ENCODE results near the gene KRT9. TPM values are rescaled to one million over a fixed set of nuclear protein-coding genes. Genes with fewer than 3 reads are reported as not detected.
"Not testable (repeated sequence)": the region's sequence is repeated elsewhere in the genome, so short reads cannot be mapped to it uniquely, and the experiment has no call there.

The KRT9 gene
- total RNA-seq, 1 donor from 2014 or later, result not detected

DNA sequence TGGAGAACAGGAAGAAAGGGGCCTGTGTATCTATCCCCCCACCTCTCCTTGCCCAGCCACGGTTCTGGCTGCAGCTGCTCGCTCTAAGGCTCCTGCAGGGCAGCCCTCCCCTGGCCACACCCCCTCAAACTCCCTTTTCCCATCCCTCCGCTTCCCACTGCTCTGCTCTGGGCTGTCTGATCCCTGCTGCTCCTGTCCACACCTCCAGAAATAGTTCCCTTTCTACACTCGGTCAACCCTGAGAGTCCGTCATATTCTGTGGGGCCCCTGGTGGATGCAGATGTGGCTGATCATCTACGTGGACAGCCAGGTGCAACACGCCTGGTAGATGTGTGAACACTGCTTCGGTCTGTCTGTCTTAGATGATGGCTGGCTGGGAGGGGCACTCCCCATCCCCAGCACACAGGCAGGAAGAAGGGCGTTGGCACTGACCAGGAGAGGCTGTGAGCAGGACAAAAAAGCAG lies 24.4 kb downstream of the KRT9 start:
- Histone ChIP-seq H3K27me3 (ENCODE audit: control insufficient read depth in 3 of 3, insufficient read depth in 3 of 3, low read length in 3 of 3) (peaks cover 0 to 17% (median 5%) of the 10 kb centered on the region in 3 donors), H3K9ac (ENCODE audit: low read depth in 1 of 3, low read length in 3 of 3) (peak overlapping the region in 1 of 3 donors; percentile 8), H3K9me3 (ENCODE audit: control insufficient read depth in 3 of 3, low read length in 3 of 3) (peaks cover 0 to 4% (median 2%) of the 10 kb centered on the region in 3 donors), H3K4me1 (ENCODE audit: control insufficient read depth in 3 of 3, insufficient read depth in 3 of 3, low read length in 3 of 3) (peaks cover 8 to 18% (median 14%) of the 10 kb centered on the region in 3 donors), H3K36me3 (ENCODE audit: control insufficient read depth in 3 of 3, insufficient read depth in 3 of 3, low read length in 3 of 3) (no peaks in the 10 kb centered on the region), H3K4me3 (ENCODE audit: low read length in 3 of 3) (no peak overlapping the region), H3K27ac (ENCODE audit: low read depth, low read length) (no peak overlapping the region)

DNA sequence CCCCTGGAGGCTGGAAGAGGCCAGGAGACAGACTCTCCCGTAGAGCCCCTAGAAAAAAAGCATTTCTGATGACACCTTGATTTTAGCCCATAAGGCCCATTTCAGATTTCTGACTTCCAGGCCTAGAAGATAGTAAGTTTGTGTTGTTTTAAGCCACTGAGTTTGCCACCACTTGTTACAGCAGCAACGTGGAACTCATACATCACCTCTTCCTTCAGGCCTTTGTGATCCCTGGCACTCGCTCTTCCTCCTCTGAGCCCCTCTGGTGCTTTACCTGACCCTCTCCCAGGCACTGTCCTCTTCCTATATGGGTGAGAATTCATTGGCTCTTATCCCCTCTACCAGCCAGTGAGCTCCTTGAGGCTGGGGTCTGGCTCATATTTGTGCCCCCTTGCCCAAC lies 25.0 kb downstream of the KRT9 start:
- H3K4me3 ChIP-seq (ENCODE audit: low read length in 3 of 3), result no peak overlapping the region
- H3K36me3 ChIP-seq (ENCODE audit: control insufficient read depth in 3 of 3, insufficient read depth in 3 of 3, low read length in 3 of 3), result no peaks in the 10 kb centered on the region
- H3K27me3 ChIP-seq (ENCODE audit: control insufficient read depth in 3 of 3, insufficient read depth in 3 of 3, low read length in 3 of 3), result peaks cover 0 to 17% (median 2%) of the 10 kb centered on the region in 3 donors
- no peak overlapping the region for H3K9ac ChIP-seq (ENCODE audit: low read depth in 1 of 3, low read length in 3 of 3)
- H3K4me1 ChIP-seq (ENCODE audit: control insufficient read depth in 3 of 3, insufficient read depth in 3 of 3, low read length in 3 of 3), result peaks cover 8 to 18% (median 14%) of the 10 kb centered on the region in 3 donors
- H3K27ac ChIP-seq (ENCODE audit: low read depth, low read length), result no peak overlapping the region
- H3K9me3 ChIP-seq (ENCODE audit: control insufficient read depth in 3 of 3, low read length in 3 of 3), result peaks cover 0 to 4% (median 2%) of the 10 kb centered on the region in 3 donors

DNA sequence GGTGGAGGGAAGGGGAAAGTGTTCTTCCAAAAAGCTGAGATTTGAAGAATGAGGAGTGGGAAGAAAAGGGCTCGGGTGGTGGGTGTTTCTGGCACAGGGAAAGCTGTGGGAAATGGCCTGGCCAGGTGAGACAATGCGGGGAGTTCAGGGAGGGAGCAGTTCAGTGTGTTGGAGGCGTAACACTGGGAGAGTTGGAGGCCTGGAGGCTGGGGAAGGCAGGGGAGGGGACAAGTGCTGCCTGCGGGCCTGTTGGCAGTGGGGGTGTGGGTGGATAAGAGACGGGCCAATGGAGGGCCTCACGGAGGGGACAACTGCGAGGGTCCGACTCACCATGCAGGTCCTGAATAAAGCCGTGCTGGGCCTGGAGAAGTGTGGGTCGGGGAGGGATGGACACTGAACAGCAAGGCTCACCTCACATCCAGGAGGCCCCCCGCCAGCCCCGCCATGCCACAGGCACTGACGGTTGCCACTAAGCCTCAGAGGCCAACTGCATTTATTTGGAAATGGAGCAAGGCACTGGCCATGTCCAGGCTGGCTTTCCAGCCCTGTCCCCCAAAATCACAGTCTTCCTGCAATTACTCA lies 25.9 kb downstream of the KRT9 start:
- Histone ChIP-seq H3K27ac (ENCODE audit: low read depth, low read length) (no peak overlapping the region), H3K4me1 (ENCODE audit: control insufficient read depth in 3 of 3, insufficient read depth in 3 of 3, low read length in 3 of 3) (peaks cover 8 to 18% (median 14%) of the 10 kb centered on the region in 3 donors), H3K9ac (ENCODE audit: low read depth in 1 of 3, low read length in 3 of 3) (no peak overlapping the region), H3K36me3 (ENCODE audit: control insufficient read depth in 3 of 3, insufficient read depth in 3 of 3, low read length in 3 of 3) (no peaks in the 10 kb centered on the region), H3K27me3 (ENCODE audit: control insufficient read depth in 3 of 3, insufficient read depth in 3 of 3, low read length in 3 of 3) (peaks cover 0 to 17% (median 3%) of the 10 kb centered on the region in 3 donors), H3K4me3 (ENCODE audit: low read length in 3 of 3) (no peak overlapping the region), H3K9me3 (ENCODE audit: control insufficient read depth in 3 of 3, low read length in 3 of 3) (peaks cover 0 to 4% (median 2%) of the 10 kb centered on the region in 3 donors)

DNA sequence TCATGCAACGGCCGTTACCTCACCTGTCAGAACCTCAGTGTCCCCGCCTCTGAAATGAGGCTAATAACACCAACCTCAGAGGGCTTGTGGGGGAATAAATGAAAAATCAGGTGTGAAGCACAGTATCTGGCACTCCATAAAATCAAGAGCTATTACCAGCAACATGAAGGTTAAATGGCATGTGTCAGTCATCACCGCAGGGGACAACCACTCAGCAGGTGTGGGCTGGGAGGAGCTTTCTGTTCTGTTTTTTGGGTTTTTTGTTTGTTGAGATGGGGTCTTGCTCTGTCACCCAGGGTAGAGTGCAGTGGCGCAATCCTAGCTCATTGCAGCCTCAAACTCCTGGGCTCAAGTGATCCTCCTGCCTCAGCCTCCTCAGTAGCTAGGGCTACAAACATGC lies 26.9 kb downstream of the KRT9 start:
- H3K9me3 ChIP-seq (ENCODE audit: control insufficient read depth in 3 of 3, low read length in 3 of 3), result peaks cover 0 to 4% (median 2%) of the 10 kb centered on the region in 3 donors
- H3K9ac ChIP-seq (ENCODE audit: low read depth in 1 of 3, low read length in 3 of 3), result no peak overlapping the region
- peaks cover 0 to 17% (median 5%) of the 10 kb centered on the region in 3 donors for H3K27me3 ChIP-seq (ENCODE audit: control insufficient read depth in 3 of 3, insufficient read depth in 3 of 3, low read length in 3 of 3)
- H3K4me3 ChIP-seq (ENCODE audit: low read length in 3 of 3), result no peak overlapping the region
- peaks cover 8 to 18% (median 14%) of the 10 kb centered on the region in 3 donors for H3K4me1 ChIP-seq (ENCODE audit: control insufficient read depth in 3 of 3, insufficient read depth in 3 of 3, low read length in 3 of 3)
- no peak overlapping the region for H3K27ac ChIP-seq (ENCODE audit: low read depth, low read length)
- no peaks in the 10 kb centered on the region for H3K36me3 ChIP-seq (ENCODE audit: control insufficient read depth in 3 of 3, insufficient read depth in 3 of 3, low read length in 3 of 3)

DNA sequence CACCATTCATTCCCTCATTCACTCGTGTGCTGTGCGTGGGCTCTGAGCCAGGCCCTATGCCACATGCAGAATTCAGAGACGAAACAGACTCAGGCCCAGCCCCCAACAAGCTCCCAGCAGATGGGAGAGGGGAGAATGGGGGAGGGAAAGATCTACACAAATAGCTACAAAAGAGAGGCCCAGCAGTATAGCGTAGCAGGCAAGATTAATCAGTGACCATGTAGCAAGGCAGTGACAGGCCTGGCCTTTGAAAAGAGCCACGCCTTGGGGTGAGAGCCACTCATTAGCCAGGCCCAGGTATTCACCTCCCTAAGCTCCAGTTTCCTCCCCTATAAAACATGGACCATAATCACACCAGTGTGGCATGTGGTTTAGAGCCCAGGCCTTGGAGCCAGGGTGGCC lies 27.4 kb downstream of the KRT9 start:
- H3K36me3 ChIP-seq (ENCODE audit: control insufficient read depth in 3 of 3, insufficient read depth in 3 of 3, low read length in 3 of 3), result no peaks in the 10 kb centered on the region
- no peak overlapping the region for H3K4me3 ChIP-seq (ENCODE audit: low read length in 3 of 3)
- no peak overlapping the region for H3K27ac ChIP-seq (ENCODE audit: low read depth, low read length)
- H3K9me3 ChIP-seq (ENCODE audit: control insufficient read depth in 3 of 3, low read length in 3 of 3), result peaks cover 0 to 4% (median 2%) of the 10 kb centered on the region in 3 donors
- H3K27me3 ChIP-seq (ENCODE audit: control insufficient read depth in 3 of 3, insufficient read depth in 3 of 3, low read length in 3 of 3), result peaks cover 0 to 17% (median 5%) of the 10 kb centered on the region in 3 donors
- H3K4me1 ChIP-seq (ENCODE audit: control insufficient read depth in 3 of 3, insufficient read depth in 3 of 3, low read length in 3 of 3), result peaks cover 8 to 18% (median 14%) of the 10 kb centered on the region in 3 donors
- H3K9ac ChIP-seq (ENCODE audit: low read depth in 1 of 3, low read length in 3 of 3), result no peak overlapping the region

DNA sequence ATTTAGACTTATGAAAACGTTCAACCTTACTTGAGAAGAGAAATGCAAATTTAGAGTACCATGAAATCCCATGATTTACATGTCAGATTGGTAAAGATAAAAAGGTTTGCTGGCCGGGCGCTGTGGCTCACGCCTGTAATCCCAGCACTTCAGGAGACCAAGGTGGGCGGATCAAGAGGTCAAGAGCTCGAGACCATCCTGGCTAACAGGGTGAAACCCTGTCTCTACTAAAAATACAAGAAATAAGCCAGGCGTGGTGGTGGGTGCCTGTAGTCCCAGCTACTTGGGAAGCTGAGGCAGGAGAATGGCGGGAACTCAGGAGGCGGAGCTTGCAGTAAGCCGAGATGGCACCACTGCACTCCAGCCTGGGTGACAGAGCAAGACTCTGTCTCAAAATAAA lies 29.1 kb downstream of the KRT9 start:
- H3K4me1 ChIP-seq (ENCODE audit: control insufficient read depth in 3 of 3, insufficient read depth in 3 of 3, low read length in 3 of 3); H3K36me3 ChIP-seq (ENCODE audit: control insufficient read depth in 3 of 3, insufficient read depth in 3 of 3, low read length in 3 of 3); H3K27ac ChIP-seq (ENCODE audit: low read depth, low read length); H3K4me3 ChIP-seq (ENCODE audit: low read length in 3 of 3); H3K9ac ChIP-seq (ENCODE audit: low read depth in 1 of 3, low read length in 3 of 3); H3K9me3 ChIP-seq (ENCODE audit: control insufficient read depth in 3 of 3, low read length in 3 of 3): not testable (repeated sequence)
- H3K27me3 ChIP-seq (ENCODE audit: control insufficient read depth in 3 of 3, insufficient read depth in 3 of 3, low read length in 3 of 3), result peaks cover 0 to 14% (median 8%) of the 10 kb centered on the region in 3 donors

DNA sequence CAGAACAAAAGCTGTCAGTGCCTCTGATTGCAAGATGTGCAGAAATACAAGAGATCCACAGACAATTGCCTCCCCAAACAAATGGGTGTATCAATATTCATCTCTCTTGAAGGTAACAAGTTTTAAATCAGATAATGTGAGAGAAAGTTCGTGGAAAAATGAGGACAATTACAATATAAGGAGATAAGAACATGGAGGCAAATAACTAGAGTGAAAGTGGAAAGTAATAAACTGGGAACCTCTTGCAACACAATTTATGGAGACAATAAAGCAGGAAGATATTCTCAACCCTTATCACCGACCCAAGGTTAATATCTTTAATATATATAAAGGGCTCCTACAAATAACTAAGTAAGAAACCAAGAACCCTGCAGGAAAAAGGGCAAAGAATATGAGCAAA lies 29.5 kb downstream of the KRT9 start:
- H3K27me3 ChIP-seq (ENCODE audit: control insufficient read depth in 3 of 3, insufficient read depth in 3 of 3, low read length in 3 of 3), result peaks cover 0 to 13% (median 9%) of the 10 kb centered on the region in 3 donors
- no peak overlapping the region for H3K4me3 ChIP-seq (ENCODE audit: low read length in 3 of 3)
- no peak overlapping the region for H3K9ac ChIP-seq (ENCODE audit: low read depth in 1 of 3, low read length in 3 of 3)
- H3K9me3 ChIP-seq (ENCODE audit: control insufficient read depth in 3 of 3, low read length in 3 of 3), result peaks cover 0 to 4% (median 2%) of the 10 kb centered on the region in 3 donors
- no peak overlapping the region for H3K27ac ChIP-seq (ENCODE audit: low read depth, low read length)
- no peaks in the 10 kb centered on the region for H3K36me3 ChIP-seq (ENCODE audit: control insufficient read depth in 3 of 3, insufficient read depth in 3 of 3, low read length in 3 of 3)
- no peaks in the 10 kb centered on the region for H3K4me1 ChIP-seq (ENCODE audit: control insufficient read depth in 3 of 3, insufficient read depth in 3 of 3, low read length in 3 of 3)

DNA sequence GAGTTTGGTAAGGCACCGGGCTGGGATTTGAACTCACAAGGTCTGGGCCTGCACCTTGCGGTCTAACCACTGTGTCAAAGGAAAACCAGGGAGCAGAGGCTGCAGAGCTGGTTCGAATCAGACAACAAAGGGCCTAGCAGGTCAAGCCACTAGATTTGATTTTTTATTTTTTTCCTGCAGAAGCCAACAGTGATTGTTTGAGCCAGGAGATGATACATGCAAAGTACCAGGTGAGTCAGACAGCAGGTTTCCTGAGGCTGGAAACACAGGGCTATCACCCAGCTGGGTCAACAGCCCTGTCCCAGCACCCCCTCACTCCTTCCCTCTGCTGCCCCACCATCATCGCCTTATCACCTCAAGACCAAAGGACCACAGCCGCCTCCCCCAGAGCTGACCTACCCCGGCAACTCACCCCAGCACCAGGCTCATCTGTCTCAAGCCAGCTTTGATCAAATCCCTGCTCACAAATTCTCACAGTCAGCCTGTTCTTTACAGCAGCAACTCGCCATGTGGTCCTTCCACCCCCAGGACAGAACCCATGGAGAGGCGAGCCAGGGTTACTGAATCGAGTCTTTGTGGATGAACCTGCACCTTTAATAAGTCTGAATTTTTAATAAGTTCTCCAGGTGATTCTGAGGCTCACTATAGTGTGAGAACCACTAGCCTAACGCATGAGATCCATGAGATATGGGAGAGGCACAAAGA lies 30.8 kb downstream of the KRT9 start:
- Histone ChIP-seq H3K9ac (ENCODE audit: low read depth in 1 of 3, low read length in 3 of 3) (no peak overlapping the region), H3K27ac (ENCODE audit: low read depth, low read length) (no peak overlapping the region)

DNA sequence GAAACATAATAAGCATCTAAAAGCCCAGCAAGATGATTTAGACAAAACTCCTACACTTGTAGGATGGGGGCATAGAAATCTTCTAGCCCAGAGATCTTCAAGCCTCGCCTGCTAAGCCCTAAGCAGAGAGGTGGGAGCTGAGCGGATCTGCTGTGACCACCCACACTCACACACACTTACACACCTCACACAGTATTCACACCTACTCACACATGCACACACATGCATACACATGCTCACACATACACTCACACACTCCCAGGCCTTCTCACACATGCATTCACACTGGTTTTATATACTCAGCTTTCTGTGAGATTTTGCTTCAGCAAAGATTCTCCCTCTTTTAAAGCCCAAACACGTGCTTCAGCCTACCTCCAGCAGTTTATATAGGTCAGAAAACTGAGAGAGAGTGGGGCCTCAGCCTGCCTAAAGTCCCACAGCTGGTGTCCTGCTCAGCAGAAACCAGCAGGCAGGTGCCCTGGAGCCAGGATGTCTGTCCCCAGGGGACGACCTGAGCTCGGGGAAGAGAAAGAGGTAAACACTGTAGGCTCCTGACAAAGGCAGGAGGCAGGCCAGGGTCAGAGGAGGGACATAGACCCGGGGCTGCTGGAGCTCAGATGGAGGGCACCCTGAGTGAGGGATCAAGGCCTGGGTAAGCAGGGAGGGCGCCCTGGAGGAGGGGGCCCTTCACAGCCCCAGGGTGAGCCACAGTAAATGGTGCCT lies 31.7 kb downstream of the KRT9 start:
- Histone ChIP-seq H3K27ac (ENCODE audit: low read depth, low read length) (no peak overlapping the region), H3K36me3 (ENCODE audit: control insufficient read depth in 3 of 3, insufficient read depth in 3 of 3, low read length in 3 of 3) (no peaks in the 10 kb centered on the region), H3K9ac (ENCODE audit: low read depth in 1 of 3, low read length in 3 of 3) (no peak overlapping the region), H3K27me3 (ENCODE audit: control insufficient read depth in 3 of 3, insufficient read depth in 3 of 3, low read length in 3 of 3) (peaks cover 0 to 27% (median 23%) of the 10 kb centered on the region in 3 donors), H3K4me1 (ENCODE audit: control insufficient read depth in 3 of 3, insufficient read depth in 3 of 3, low read length in 3 of 3) (no peaks in the 10 kb centered on the region), H3K4me3 (ENCODE audit: low read length in 3 of 3) (no peak overlapping the region), H3K9me3 (ENCODE audit: control insufficient read depth in 3 of 3, low read length in 3 of 3) (no peaks in the 10 kb centered on the region)

More for the DNA sequence above, 30.8 kb downstream of the KRT9 start:
- Histone ChIP-seq H3K4me1 (ENCODE audit: control insufficient read depth in 3 of 3, insufficient read depth in 3 of 3, low read length in 3 of 3) (no peaks in the 10 kb centered on the region), H3K27me3 (ENCODE audit: control insufficient read depth in 3 of 3, insufficient read depth in 3 of 3, low read length in 3 of 3) (peaks cover 0 to 19% (median 14%) of the 10 kb centered on the region in 3 donors), H3K36me3 (ENCODE audit: control insufficient read depth in 3 of 3, insufficient read depth in 3 of 3, low read length in 3 of 3) (no peaks in the 10 kb centered on the region), H3K9me3 (ENCODE audit: control insufficient read depth in 3 of 3, low read length in 3 of 3) (no peaks in the 10 kb centered on the region), H3K4me3 (ENCODE audit: low read length in 3 of 3) (no peak overlapping the region)

Measured in skeletal muscle tissue (tissue), 4 donors.